DOHH2 (cell line): ENCODE data around the gene BSPRY.

Experiments
- H3F3A ChIP-seq: fragments of 200-600 bp; sonication (generic), shearing (Covaris generic); 2 replicates; pipeline ENCODE4 v1.6.0; 2016; ENCODE audit warnings: antibody characterized with exemption, mild to moderate bottlenecking; ENCODE audit not compliant: control insufficient read depth, insufficient read depth
- H3K27ac ChIP-seq: fragments of 200-600 bp; sonication (generic); 2 replicates; pipeline ENCODE4 v1.5.1; 2014; ENCODE audit warnings: low read depth, mild to moderate bottlenecking, low read length, moderate library complexity
- H3K27me3 ChIP-seq: fragments of 200-600 bp; sonication (generic); 2 replicates; pipeline ENCODE4 v1.6.1; 2014; ENCODE audit warnings: mild to moderate bottlenecking, low read length, mixed read lengths; ENCODE audit not compliant: control insufficient read depth
- H3K36me3 ChIP-seq: fragments of 200-600 bp; sonication (generic); 2 replicates; pipeline ENCODE4 v1.6.1; 2014; ENCODE audit warnings: mild to moderate bottlenecking, low read length, moderate library complexity, mixed read lengths; ENCODE audit not compliant: control insufficient read depth
- H3K4me1 ChIP-seq: fragments of 200-600 bp; sonication (generic); 2 replicates; pipeline ENCODE4 v1.6.1; 2014; ENCODE audit warnings: mild to moderate bottlenecking, low read length, mixed read lengths; ENCODE audit not compliant: control insufficient read depth
- H3K4me2 ChIP-seq: fragments of 200-600 bp; sonication (generic); 2 replicates; pipeline ENCODE4 v1.6.0; 2014; ENCODE audit warnings: mild to moderate bottlenecking, low read length, moderate library complexity
- H3K4me3 ChIP-seq: fragments of 200-600 bp; sonication (generic); 2 replicates; pipeline ENCODE4 v1.5.1; 2014; ENCODE audit warnings: mild to moderate bottlenecking, low read length, mixed read lengths
- H3K79me2 ChIP-seq: fragments of 200-600 bp; sonication (generic); 2 replicates; pipeline ENCODE4 v1.6.1; 2014; ENCODE audit warnings: mild to moderate bottlenecking, low read length, mixed read lengths; ENCODE audit not compliant: control insufficient read depth
- H3K9me2 ChIP-seq: fragments of 200-600 bp; sonication (generic); replicated peaks from 2 replicates; pipeline ENCODE4 v1.6.1; 2014; ENCODE audit warnings: mild to moderate bottlenecking, low read length, mixed read lengths; ENCODE audit not compliant: control insufficient read depth
- H3K9me3 ChIP-seq: fragments of 200-600 bp; sonication (generic); 2 replicates; pipeline ENCODE4 v1.6.1; 2014; ENCODE audit warnings: antibody characterized with exemption, low read length, mixed read lengths; ENCODE audit not compliant: control insufficient read depth, insufficient read depth
- H4K20me1 ChIP-seq: fragments of 200-600 bp; sonication (generic); 2 replicates; pipeline ENCODE4 v1.6.0; 2014; ENCODE audit warnings: low read depth, mild to moderate bottlenecking, antibody characterized with exemption, low read length, moderate library complexity; ENCODE audit not compliant: control insufficient read depth, insufficient read depth
- EZH2phosphoT487 ChIP-seq: fragments of 200-600 bp; sonication (generic); IDR thresholded peaks from 2 replicates; pipeline ENCODE4 v1.6.1; 2017; ENCODE audit warnings: borderline replicate concordance, mild to moderate bottlenecking, antibody characterized with exemption, low read length, moderate library complexity, mixed read lengths
- TF ChIP-seq, protein P1 (sequence below): fragments of 200-600 bp; sonication (generic); IDR thresholded peaks from one replicate; pipeline ENCODE4 v1.5.1; 2014; ENCODE audit warnings: antibody characterized with exemption, mild to moderate bottlenecking, low read depth, low read length; ENCODE audit not compliant: poor library complexity, severe bottlenecking

BSPRY gene

GRCh38 chr9:113395000-113395861 is 45.9 kb downstream of the BSPRY start:
- no peak overlapping the region for H3K27ac ChIP-seq
- peaks cover 3% of the 10 kb centered on the region; the same call in 1 of the 2 replicates for H3K79me2 ChIP-seq
- TF ChIP-seq, protein P1, sequence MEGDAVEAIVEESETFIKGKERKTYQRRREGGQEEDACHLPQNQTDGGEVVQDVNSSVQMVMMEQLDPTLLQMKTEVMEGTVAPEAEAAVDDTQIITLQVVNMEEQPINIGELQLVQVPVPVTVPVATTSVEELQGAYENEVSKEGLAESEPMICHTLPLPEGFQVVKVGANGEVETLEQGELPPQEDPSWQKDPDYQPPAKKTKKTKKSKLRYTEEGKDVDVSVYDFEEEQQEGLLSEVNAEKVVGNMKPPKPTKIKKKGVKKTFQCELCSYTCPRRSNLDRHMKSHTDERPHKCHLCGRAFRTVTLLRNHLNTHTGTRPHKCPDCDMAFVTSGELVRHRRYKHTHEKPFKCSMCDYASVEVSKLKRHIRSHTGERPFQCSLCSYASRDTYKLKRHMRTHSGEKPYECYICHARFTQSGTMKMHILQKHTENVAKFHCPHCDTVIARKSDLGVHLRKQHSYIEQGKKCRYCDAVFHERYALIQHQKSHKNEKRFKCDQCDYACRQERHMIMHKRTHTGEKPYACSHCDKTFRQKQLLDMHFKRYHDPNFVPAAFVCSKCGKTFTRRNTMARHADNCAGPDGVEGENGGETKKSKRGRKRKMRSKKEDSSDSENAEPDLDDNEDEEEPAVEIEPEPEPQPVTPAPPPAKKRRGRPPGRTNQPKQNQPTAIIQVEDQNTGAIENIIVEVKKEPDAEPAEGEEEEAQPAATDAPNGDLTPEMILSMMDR, result no peak
- no peak for TF ChIP-seq EZH2phosphoT487
- H3K4me3 ChIP-seq, result no peak overlapping the region
- H3F3A ChIP-seq, result no peaks in the 10 kb centered on the region
- H3K9me2 ChIP-seq, result no peaks in the 10 kb centered on the region
- H3K27me3 ChIP-seq, result no peaks in the 10 kb centered on the region
- no peaks in the 10 kb centered on the region for H4K20me1 ChIP-seq
- H3K36me3 ChIP-seq, result no peaks in the 10 kb centered on the region
- H3K9me3 ChIP-seq, result no peaks in the 10 kb centered on the region
- H3K4me1 ChIP-seq, result peaks cover 3% of the 10 kb centered on the region; the same call in 1 of the 2 replicates
- no peak overlapping the region for H3K4me2 ChIP-seq

DNA sequence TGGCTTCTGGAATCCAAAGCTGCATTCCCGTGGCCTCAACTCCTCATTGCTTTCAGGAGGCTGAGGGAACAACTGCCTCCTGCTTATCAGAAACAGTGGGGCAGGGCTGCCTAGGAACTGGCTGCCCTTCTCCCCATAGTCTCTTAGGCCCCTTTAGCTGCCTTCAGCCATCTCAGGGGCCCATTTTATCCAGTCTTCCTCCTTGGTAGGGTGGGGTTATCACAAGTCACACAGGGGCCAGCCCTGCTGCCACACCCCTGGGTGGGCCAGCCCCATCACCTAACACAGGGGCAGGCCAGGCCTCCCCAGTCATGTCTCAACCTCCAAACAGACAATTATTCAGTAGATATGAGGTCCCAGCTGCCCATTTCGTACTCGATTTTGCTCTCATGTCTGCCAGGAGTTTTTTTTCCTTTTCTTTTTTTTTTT is 47.9 kb downstream of the BSPRY start:
- no peak overlapping the region for H3K27ac ChIP-seq
- TF ChIP-seq, protein P1, result no peak
- no peak for TF ChIP-seq EZH2phosphoT487
- H3K9me2 ChIP-seq, result no peaks in the 10 kb centered on the region
- peaks cover 12% of the 10 kb centered on the region for H3K4me1 ChIP-seq
- H3K27me3 ChIP-seq, result no peaks in the 10 kb centered on the region
- H3K4me3 ChIP-seq, result no peak overlapping the region
- no peaks in the 10 kb centered on the region for H3F3A ChIP-seq
- no peaks in the 10 kb centered on the region for H3K9me3 ChIP-seq
- H4K20me1 ChIP-seq, result no peaks in the 10 kb centered on the region
- no peak overlapping the region for H3K4me2 ChIP-seq
- H3K79me2 ChIP-seq, result peaks cover 3% of the 10 kb centered on the region; the same call in 1 of the 2 replicates
- H3K36me3 ChIP-seq, result no peaks in the 10 kb centered on the region

DNA sequence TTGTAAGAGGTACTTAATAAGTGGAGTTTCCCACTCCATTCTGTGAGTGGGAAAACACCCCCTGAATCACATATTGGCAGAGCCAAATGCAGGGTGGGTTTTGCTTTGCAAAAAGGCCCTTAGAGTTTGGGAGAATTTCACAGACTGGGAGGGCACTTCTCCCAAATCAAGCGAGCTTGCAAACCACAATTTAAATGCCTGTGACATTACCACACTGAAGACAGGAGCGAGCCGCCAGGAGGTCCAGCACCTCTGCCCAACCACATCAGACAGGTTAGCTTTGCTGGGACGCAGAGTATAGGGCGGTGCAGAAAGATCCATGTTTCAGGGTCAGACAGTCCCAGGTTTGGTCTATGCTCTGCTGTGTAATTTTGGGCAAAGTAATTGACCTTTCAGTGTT is 49.5 kb downstream of the BSPRY start:
- Histone ChIP-seq H3K4me2 (no peak overlapping the region), H3K36me3 (no peaks in the 10 kb centered on the region), H3K27me3 (no peaks in the 10 kb centered on the region), H3K79me2 (peaks cover 3% of the 10 kb centered on the region; the same call in 1 of the 2 replicates), H3K4me3 (no peak overlapping the region), H3K9me2 (no peaks in the 10 kb centered on the region), H3F3A (peaks cover 2% of the 10 kb centered on the region; the same call in 1 of the 2 replicates), H3K27ac (no peak overlapping the region), H3K9me3 (no peaks in the 10 kb centered on the region), H3K4me1 (peaks cover 12% of the 10 kb centered on the region), H4K20me1 (no peaks in the 10 kb centered on the region)
- no peak for TF ChIP-seq EZH2phosphoT487
- TF ChIP-seq, protein P1, result no peak
